Measurements from ENCODE around the gene PTPN23. TPM values are rescaled to one million over a fixed set of nuclear protein-coding genes. Genes with fewer than 3 reads are reported as not detected.

The PTPN23 gene
- total RNA-seq, 4 donors from 2014 or later = 30.8 to 277 (median 90.7) TPM

DNA sequence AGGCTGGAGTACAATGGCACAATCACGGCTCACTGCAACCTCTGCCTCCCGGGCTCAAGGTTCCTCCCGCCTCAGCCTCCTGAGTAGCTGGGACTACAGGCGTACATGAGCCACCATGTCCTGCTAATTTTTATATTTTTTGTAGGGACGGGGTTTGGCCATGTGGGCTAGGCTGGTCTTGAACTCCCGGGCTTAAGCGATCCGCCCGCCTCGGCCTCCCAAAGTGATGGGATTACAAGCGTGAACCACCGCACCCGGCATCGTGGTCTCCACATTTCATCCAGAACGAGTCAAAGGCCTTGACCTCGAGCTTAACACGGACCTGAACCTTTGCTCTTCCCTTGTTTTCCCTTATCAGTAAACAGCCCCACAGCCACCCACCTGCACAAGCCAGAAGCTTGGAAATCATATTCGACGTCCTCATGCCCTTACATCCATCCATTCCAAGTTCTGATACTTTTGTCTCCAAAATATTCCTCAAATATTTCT, 1.4 kb upstream of the PTPN23 start:
- Histone ChIP-seq H3K4me1 (peaks cover 0 to 43% (median 13%) of the 10 kb centered on the region in 4 donors), H3K27ac (peak overlapping the region in 3 of 4 donors; percentile 88 to 100 (median 97)), H3K9me3 (no peaks in the 10 kb centered on the region), H3K36me3 (no peaks in the 10 kb centered on the region), H3K27me3 (no peaks in the 10 kb centered on the region), H3K4me3 (peak overlapping the region in 3 of 4 donors; percentile 66 to 93 (median 76))
- DNase-seq (ENCODE audit: low spot score in 2 of 2) = no peak
- TF ChIP-seq, protein P1, sequence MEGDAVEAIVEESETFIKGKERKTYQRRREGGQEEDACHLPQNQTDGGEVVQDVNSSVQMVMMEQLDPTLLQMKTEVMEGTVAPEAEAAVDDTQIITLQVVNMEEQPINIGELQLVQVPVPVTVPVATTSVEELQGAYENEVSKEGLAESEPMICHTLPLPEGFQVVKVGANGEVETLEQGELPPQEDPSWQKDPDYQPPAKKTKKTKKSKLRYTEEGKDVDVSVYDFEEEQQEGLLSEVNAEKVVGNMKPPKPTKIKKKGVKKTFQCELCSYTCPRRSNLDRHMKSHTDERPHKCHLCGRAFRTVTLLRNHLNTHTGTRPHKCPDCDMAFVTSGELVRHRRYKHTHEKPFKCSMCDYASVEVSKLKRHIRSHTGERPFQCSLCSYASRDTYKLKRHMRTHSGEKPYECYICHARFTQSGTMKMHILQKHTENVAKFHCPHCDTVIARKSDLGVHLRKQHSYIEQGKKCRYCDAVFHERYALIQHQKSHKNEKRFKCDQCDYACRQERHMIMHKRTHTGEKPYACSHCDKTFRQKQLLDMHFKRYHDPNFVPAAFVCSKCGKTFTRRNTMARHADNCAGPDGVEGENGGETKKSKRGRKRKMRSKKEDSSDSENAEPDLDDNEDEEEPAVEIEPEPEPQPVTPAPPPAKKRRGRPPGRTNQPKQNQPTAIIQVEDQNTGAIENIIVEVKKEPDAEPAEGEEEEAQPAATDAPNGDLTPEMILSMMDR (IDR thresholded peaks at IDR 0.05) = no peak
- no peak for TF ChIP-seq EP300 (IDR thresholded peaks at IDR 0.05)
- no peak for TF ChIP-seq POLR2A (IDR thresholded peaks at IDR 0.05)
- 84 to 88% methylated on average over 19 of the region's 19 CpGs for WGBS, 2 donors

- WGBS, 2 donors = 11 to 13% methylated on average over 23 of the region's 23 CpGs
- TF ChIP-seq, protein P1 (IDR thresholded peaks at IDR 0.05) = no peak
- TF ChIP-seq EP300 (IDR thresholded peaks at IDR 0.05) (no peak), POLR2A (IDR thresholded peaks at IDR 0.05) (no peak)
- peak overlapping the region; percentile 81 to 100 (median 92) for H3K27ac ChIP-seq
- no peaks in the 10 kb centered on the region for H3K27me3 ChIP-seq
- peaks cover 0 to 2% (median 0%) of the 10 kb centered on the region in 3 donors for H3K36me3 ChIP-seq
- peak overlapping the region; percentile 66 to 93 (median 78) for H3K4me3 ChIP-seq
- no peak for DNase-seq (ENCODE audit: low spot score in 2 of 2)
- peaks cover 0 to 48% (median 13%) of the 10 kb centered on the region in 4 donors for H3K4me1 ChIP-seq
- no peaks in the 10 kb centered on the region for H3K9me3 ChIP-seq
Observed at GRCh38 chr3:47380026-47380600, 708 bp upstream of the PTPN23 start.

DNA sequence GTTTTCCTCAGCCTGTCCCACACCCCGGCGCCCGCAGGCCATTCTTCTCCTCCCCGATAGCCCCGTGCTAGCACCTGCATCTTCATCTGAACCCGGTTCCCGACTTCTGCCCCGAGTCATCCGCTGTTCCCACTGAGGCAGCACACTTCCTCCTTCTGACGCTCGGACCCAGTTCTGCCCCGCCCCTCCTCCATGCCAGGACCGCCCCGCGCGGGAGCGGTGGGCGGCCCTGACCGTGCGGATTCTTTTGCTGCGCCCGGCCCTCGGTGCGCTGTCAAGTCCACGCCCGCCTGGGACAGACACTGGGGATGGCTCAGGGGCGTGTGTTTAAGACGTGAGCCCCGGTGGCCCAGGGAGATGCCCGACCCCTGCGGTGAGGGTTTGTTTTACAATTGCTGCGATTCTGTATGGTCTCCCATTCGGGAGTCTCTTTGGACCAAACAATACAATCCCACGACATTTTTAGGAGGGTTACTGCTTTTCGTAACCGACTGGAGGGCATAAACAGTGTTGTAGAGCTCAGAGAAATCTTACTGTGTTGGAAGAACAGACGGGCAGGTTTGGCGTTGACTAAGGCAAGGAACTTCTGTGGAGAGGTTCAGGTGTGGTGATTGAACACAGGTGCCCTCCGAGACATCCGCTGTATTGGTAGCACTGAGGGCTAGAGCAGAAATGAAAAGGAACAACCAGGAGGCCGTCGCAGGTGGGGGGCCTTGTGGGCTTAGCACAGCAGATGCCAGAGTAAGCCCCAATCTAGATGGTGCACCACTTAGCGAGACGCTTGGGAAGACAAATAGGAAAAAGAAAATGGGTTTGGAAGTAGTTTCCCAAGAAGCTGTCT, 716 bp downstream of the PTPN23 start:
- Histone ChIP-seq H3K27ac (peak overlapping the region; percentile 81 to 100 (median 92)), H3K4me3 (peak overlapping the region; percentile 66 to 93 (median 78)), H3K4me1 (peaks cover 0 to 54% (median 16%) of the 10 kb centered on the region in 4 donors), H3K36me3 (peaks cover 0 to 9% (median 0%) of the 10 kb centered on the region in 3 donors), H3K27me3 (no peaks in the 10 kb centered on the region), H3K9me3 (no peaks in the 10 kb centered on the region)
- TF ChIP-seq EP300 (IDR thresholded peaks at IDR 0.05) = no peak
- no peak for TF ChIP-seq POLR2A (IDR thresholded peaks at IDR 0.05)
- TF ChIP-seq, protein P1 (IDR thresholded peaks at IDR 0.05) = no peak
- peak; percentile 74 to 80 for DNase-seq (ENCODE audit: low spot score in 2 of 2)
- WGBS, 2 donors = 4 to 5% methylated on average over 43 to 44 of the region's 44 CpGs

DNA sequence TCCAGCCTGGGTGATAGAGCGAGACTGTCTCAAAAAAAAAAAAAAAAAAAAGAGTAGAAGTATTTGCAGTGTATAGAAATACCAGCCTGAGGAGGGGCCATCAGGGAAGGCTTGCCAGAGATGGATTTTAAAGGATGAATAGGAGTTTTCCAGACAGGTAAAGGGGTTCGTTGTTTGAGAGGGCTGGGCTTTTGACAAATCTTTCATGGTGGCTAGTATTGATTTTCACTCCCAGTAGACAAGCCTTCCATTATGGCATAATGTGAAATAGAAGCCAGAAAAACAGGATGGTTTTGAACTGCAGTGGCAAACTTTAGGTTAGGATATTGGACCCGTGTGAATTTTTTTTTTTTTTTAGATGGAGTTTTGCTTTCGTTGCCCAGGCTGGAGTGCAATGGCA, 3.6 kb downstream of the PTPN23 start:
- TF ChIP-seq EP300 (IDR thresholded peaks at IDR 0.05) = no peak
- TF ChIP-seq POLR2A (IDR thresholded peaks at IDR 0.05) = no peak
- TF ChIP-seq, protein P1 (IDR thresholded peaks at IDR 0.05) = no peak
- Histone ChIP-seq H3K4me1 (peaks cover 0 to 48% (median 14%) of the 10 kb centered on the region in 4 donors), H3K4me3 (no peak overlapping the region), H3K27me3 (no peaks in the 10 kb centered on the region), H3K9me3 (no peaks in the 10 kb centered on the region), H3K27ac (no peak overlapping the region), H3K36me3 (peaks cover 0 to 19% (median 0%) of the 10 kb centered on the region in 3 donors)
- DNase-seq (ENCODE audit: low spot score in 2 of 2) = no peak
- WGBS, 2 donors = 84% methylated on average over 4 of the region's 4 CpGs

Measured in tibial nerve (tissue), 4 donors.